Thyroid gland (tissue), 4 donors: ENCODE measurements around the gene GAB1. TPM values are rescaled to one million over a fixed set of nuclear protein-coding genes. Genes with fewer than 3 reads are reported as not detected.
A peak's percentile ranks its signal among the peaks of the same experiment; 100 is the strongest.

Source experiments
- DNase-seq, 2 donors: peaks; one replicate each; pipeline ENCODE4 v3.0.0-alpha.2; 2019
- H3K27ac ChIP-seq, 3 donors: fragments of 200-600 bp; sonication (generic); 1 replicate in 2 of 3; 2 replicates in 1 of 3; pipeline ENCODE4 v1.5.1; 2016 to 2019; ENCODE audit warnings: mild to moderate bottlenecking in 1 of 3, moderate library complexity in 1 of 3
- H3K27me3 ChIP-seq: fragments of 200-600 bp; sonication (generic); one replicate; pipeline ENCODE4 v1.5.1; 2019
- H3K36me3 ChIP-seq, 2 donors: fragments of 200-600 bp; sonication (generic); one replicate each; pipeline ENCODE4 v1.5.1; 2016 to 2019
- H3K4me1 ChIP-seq, 2 donors: fragments of 200-600 bp; sonication (generic); one replicate each; pipeline ENCODE4 v1.5.1; 2017 to 2019
- H3K4me3 ChIP-seq, 3 donors: fragments of 200-600 bp; sonication (generic); replicated peaks in 1 of 3; 1 replicate in 2 of 3; 2 replicates in 1 of 3; pipeline ENCODE4 v1.5.1; 2016; ENCODE audit warnings: mild to moderate bottlenecking in 1 of 3
- H3K9me3 ChIP-seq: fragments of 200-600 bp; sonication (generic); one replicate; pipeline ENCODE4 v1.5.1; 2017
- CTCF ChIP-seq, 6 experiments: fragments of 200-600 bp in 3 of 6; fragments of 450-650 bp in 3 of 6; sonication (generic) in 3 of 6; IDR thresholded peaks; one replicate each; pipeline ENCODE4 v1.5.1; 2016 to 2019; ENCODE audit warnings: antibody characterized with exemption in 6 of 6, mild to moderate bottlenecking in 2 of 6, inconsistent platforms in 1 of 6, moderate library complexity in 1 of 6
- POLR2A ChIP-seq, 2 donors: fragments of 450-650 bp; IDR thresholded peaks; one replicate each; pipeline ENCODE4 v1.6.1; 2017; ENCODE audit warnings: antibody characterized with exemption in 2 of 2, mild to moderate bottlenecking in 2 of 2, moderate library complexity in 1 of 2
- WGBS, 2 donors: methylation state at CpG; one replicate each; pipeline ENCODE4 v1.1.5; 2017; 5-methylcytosine and 5-hydroxymethylcytosine counted together
- intact Hi-C: fragments of 100-400 bp; cut with DNase I; formaldehyde crosslinking; loops from one replicate; pipeline ENCODE4 v1.15.1; 2023
- total RNA-seq, 4 donors: library from RNA; depleted of rRNA; stranded (reverse); fragments of >200 nt; gene quantifications; one replicate each; pipeline ENCODE4 v1.2.3, GENCODE V29; 2016

Gene GAB1
- total RNA-seq, 4 donors from 2014 or later = 20.3 to 40.8 (median 32.5) TPM

- WGBS, 2 donors = 0 to 4% methylated on average over 10 to 20 of the region's 85 CpGs
- H3K4me3 ChIP-seq = peak overlapping the region; percentile 46 to 93 (median 85)
- TF ChIP-seq CTCF (IDR thresholded peaks at IDR 0.05) (no peak), POLR2A (IDR thresholded peaks at IDR 0.05) (peak in 1 of 2 donors; percentile 70)
- intact Hi-C loops = loop anchor here (10.0 kb wide), 2 partner anchors 59 to 151 kb away; partner anchors contain the start of gene USP38
- no peaks in the 10 kb centered on the region for H3K27me3 ChIP-seq
- H3K36me3 ChIP-seq = no peaks in the 10 kb centered on the region
- H3K27ac ChIP-seq = peak overlapping the region; percentile 95
- no peaks in the 10 kb centered on the region for H3K9me3 ChIP-seq
- peak; percentile 87 to 88 for DNase-seq
- H3K4me1 ChIP-seq = peaks cover 0 to 5% of the 10 kb centered on the region in 2 donors
Measured at GRCh38 chr4:143335979-143336780, 496 bp upstream of the GAB1 start.

- WGBS, 2 donors = 1% methylated on average over 25 of the region's 25 CpGs
- peaks cover 0 to 5% of the 10 kb centered on the region in 2 donors for H3K4me1 ChIP-seq
- no peaks in the 10 kb centered on the region for H3K36me3 ChIP-seq
- peak overlapping the region; percentile 85 to 97 (median 93) for H3K4me3 ChIP-seq
- DNase-seq = peak; percentile 40 to 43
- no peaks in the 10 kb centered on the region for H3K27me3 ChIP-seq
- intact Hi-C loops = loop anchor here (10.0 kb wide), 2 partner anchors 57 to 153 kb away; partner anchors contain the start of gene USP38
- TF ChIP-seq POLR2A (IDR thresholded peaks at IDR 0.05) = no peak
- no peak for TF ChIP-seq CTCF (IDR thresholded peaks at IDR 0.05)
- peak overlapping the region; percentile 95 for H3K27ac ChIP-seq
- no peaks in the 10 kb centered on the region for H3K9me3 ChIP-seq
Measured at GRCh38 chr4:143337600-143338287, 1.1 kb downstream of the GAB1 start.

GRCh38 chr4:143338313-143338712 lies 1.6 kb downstream of the GAB1 start:
- TF ChIP-seq POLR2A (IDR thresholded peaks at IDR 0.05) (no peak), CTCF (IDR thresholded peaks at IDR 0.05) (no peak)
- Histone ChIP-seq H3K4me1 (peaks cover 0 to 7% of the 10 kb centered on the region in 2 donors), H3K36me3 (no peaks in the 10 kb centered on the region), H3K4me3 (peak overlapping the region in 1 of 3 donors; percentile 85), H3K9me3 (no peaks in the 10 kb centered on the region), H3K27ac (peak overlapping the region in 2 of 3 donors; percentile 95), H3K27me3 (no peaks in the 10 kb centered on the region)
- intact Hi-C loops = loop anchor here (10.0 kb wide), 2 partner anchors 56 to 154 kb away; partner anchors contain the start of gene USP38
- no peak for DNase-seq
- WGBS, 2 donors = 54 to 59% methylated on average over 5 of the region's 5 CpGs

GRCh38 chr4:143339497-143339896 lies 2.8 kb downstream of the GAB1 start:
- DNase-seq = no peak
- H3K4me3 ChIP-seq = no peak overlapping the region
- TF ChIP-seq POLR2A (IDR thresholded peaks at IDR 0.05) (no peak), CTCF (IDR thresholded peaks at IDR 0.05) (no peak)
- H3K36me3 ChIP-seq = no peaks in the 10 kb centered on the region
- peaks cover 2 to 17% of the 10 kb centered on the region in 2 donors for H3K4me1 ChIP-seq
- no peaks in the 10 kb centered on the region for H3K27me3 ChIP-seq
- H3K9me3 ChIP-seq = no peaks in the 10 kb centered on the region
- no peak overlapping the region for H3K27ac ChIP-seq
- WGBS, 2 donors = 83 to 90% methylated on average over 2 of the region's 2 CpGs
- intact Hi-C loops = loop anchor here (10.0 kb wide), 2 partner anchors 55 to 155 kb away; partner anchors contain the start of gene USP38
